IMR-90 (cell line): ENCODE results near the gene CACNA1D. TPM values are rescaled to one million over a fixed set of nuclear protein-coding genes. Genes with fewer than 3 reads are reported as not detected.

Experiments used
- ATAC-seq: fragments of 200-7000 bp; cut with Tn5 transposase; 2 replicates; pipeline ENCODE4 v1.9.1; 2020; ENCODE audit warnings: low read depth, mild to moderate bottlenecking, moderate library complexity
- BruUV-seq: library from RNA; stranded (reverse); fragments of 400-500 nt; replicated peaks from 2 replicates; lab custom pipeline; 2021; lab: Mats Ljungman, UMichigan
- CTCF ChIA-PET: fragments of 300-600 bp; formaldehyde crosslinking; extraction: SDS; loops from one replicate; lab custom pipeline; 2021; ENCODE audit warnings: antibody characterized with exemption; lab: Yijun Ruan, JAX
- POLR2A ChIA-PET: fragments of 300-600 bp; sonication (Branson Sonifier 250); formaldehyde crosslinking; loops from one replicate; lab custom pipeline; 2022; ENCODE audit warnings: antibody characterized with exemption; ENCODE audit not compliant: unreplicated experiment; lab: Charles Lee
- DNase-seq: peaks from one replicate; pipeline ENCODE4 v3.0.0; 2013
- H2AFZ ChIP-seq: replicated peaks from 2 replicates; pipeline ENCODE3; 2013; ENCODE audit warnings: low read length, mild to moderate bottlenecking; ENCODE audit not compliant: poor library complexity
- H2AK5ac ChIP-seq: 2 replicates; pipeline ENCODE4 v1.6.1; 2013; ENCODE audit warnings: low read depth, low read length, inconsistent platforms
- H2AK9ac ChIP-seq: replicated peaks from 2 replicates; pipeline ENCODE3; 2013; ENCODE audit warnings: mild to moderate bottlenecking, low read depth, low read length, moderate library complexity; ENCODE audit not compliant: poor library complexity
- H2BK120ac ChIP-seq: 2 replicates; pipeline ENCODE4 v1.6.1; 2013; ENCODE audit warnings: low read depth, low read length, inconsistent platforms
- H2BK15ac ChIP-seq: 3 replicates; pipeline ENCODE4 v1.6.1; 2013; ENCODE audit warnings: low read depth, low read length, inconsistent platforms
- H2BK20ac ChIP-seq: 2 replicates; pipeline ENCODE4 v1.6.1; 2013; ENCODE audit warnings: low read depth, mild to moderate bottlenecking, inconsistent platforms, low read length, moderate library complexity
- H2BK5ac ChIP-seq: 2 replicates; pipeline ENCODE4 v1.6.1; 2013; ENCODE audit warnings: mild to moderate bottlenecking, low read depth, low read length, inconsistent platforms; ENCODE audit not compliant: poor library complexity, severe bottlenecking
- H3K14ac ChIP-seq: replicated peaks from 2 replicates; pipeline ENCODE4 v1.6.1; 2013; ENCODE audit warnings: low read depth, low read length, inconsistent platforms
- H3K18ac ChIP-seq: 2 replicates; pipeline ENCODE4 v1.6.1; 2013; ENCODE audit warnings: low read depth, low read length, control low read depth
- H3K23ac ChIP-seq: 2 replicates; pipeline ENCODE4 v1.6.1; 2013; ENCODE audit warnings: low read depth, low read length, inconsistent platforms
- H3K27ac ChIP-seq: 2 replicates; pipeline ENCODE4 v1.5.1; 2013; ENCODE audit warnings: mild to moderate bottlenecking, control low read depth, low read length; ENCODE audit not compliant: insufficient read depth
- H3K27me3 ChIP-seq: 2 replicates; pipeline ENCODE4 v1.6.1; 2013; ENCODE audit warnings: low read length; ENCODE audit not compliant: control insufficient read depth, insufficient read depth
- H3K36me3 ChIP-seq: 2 replicates; pipeline ENCODE4 v1.6.1; 2013; ENCODE audit warnings: low read length, mixed read lengths; ENCODE audit not compliant: control insufficient read depth, insufficient read depth
- H3K4ac ChIP-seq: 2 replicates; pipeline ENCODE4 v1.6.1; 2013; ENCODE audit warnings: low read depth, low read length, inconsistent platforms
- H3K4me1 ChIP-seq: 2 replicates; pipeline ENCODE4 v1.6.1; 2013; ENCODE audit warnings: low read length, mixed read lengths; ENCODE audit not compliant: control insufficient read depth, insufficient read depth
- H3K4me2 ChIP-seq: 2 replicates; pipeline ENCODE4 v1.6.1; 2013; ENCODE audit warnings: low read depth, mild to moderate bottlenecking, control low read depth, low read length, moderate library complexity
- H3K4me3 ChIP-seq: 2 replicates; pipeline ENCODE4 v1.5.1; 2013; ENCODE audit warnings: low read depth, mild to moderate bottlenecking, control low read depth, low read length, moderate library complexity; ENCODE audit not compliant: insufficient read depth
- H3K56ac ChIP-seq: 2 replicates; pipeline ENCODE4 v1.6.1; 2013; ENCODE audit warnings: low read length, inconsistent platforms; ENCODE audit not compliant: insufficient read depth; ENCODE audit errors: extremely low read depth
- H3K79me1 ChIP-seq, 2 experiments: 2 replicates each; pipeline ENCODE4 v1.6.1; 2013; ENCODE audit warnings: low read length in 2 of 2, inconsistent platforms in 1 of 2, low read depth in 1 of 2
- H3K9ac ChIP-seq: 2 replicates; pipeline ENCODE4 v1.6.1; 2013; ENCODE audit warnings: low read depth, low read length, control low read depth
- H3K9me1 ChIP-seq: 2 replicates; pipeline ENCODE4 v1.6.1; 2013; ENCODE audit warnings: low read length, inconsistent platforms; ENCODE audit not compliant: insufficient read depth
- H3K9me3 ChIP-seq: 2 replicates; pipeline ENCODE4 v1.6.1; 2013; ENCODE audit warnings: low read length; ENCODE audit not compliant: control insufficient read depth, insufficient read depth
- H4K20me1 ChIP-seq: 2 replicates; pipeline ENCODE4 v1.6.1; 2013; ENCODE audit warnings: low read length, inconsistent platforms; ENCODE audit not compliant: insufficient read depth
- H4K5ac ChIP-seq: 2 replicates; pipeline ENCODE4 v1.6.1; 2013; ENCODE audit warnings: mild to moderate bottlenecking, low read depth, low read length, control low read depth
- H4K8ac ChIP-seq, 2 experiments: 2 replicates each; pipeline ENCODE4 v1.6.1; 2013; ENCODE audit warnings: low read depth in 2 of 2, low read length in 2 of 2, control low read depth in 1 of 2, inconsistent platforms in 1 of 2
- H4K91ac ChIP-seq: 2 replicates; pipeline ENCODE4 v1.6.1; 2013; ENCODE audit warnings: low read depth, low read length, inconsistent platforms; ENCODE audit not compliant: insufficient read depth
- BHLHE40 ChIP-seq: fragments of 150-350 bp; IDR thresholded peaks from 2 replicates; pipeline ENCODE4 v1.6.1; 2016; ENCODE audit warnings: mild to moderate bottlenecking, low read depth, low read length
- CEBPB ChIP-seq: IDR thresholded peaks from 2 replicates; pipeline ENCODE4 v1.6.1; 2012; ENCODE audit warnings: low read depth, low read length, improper control_type of control experiment
- CHD1 ChIP-seq: IDR thresholded peaks from 2 replicates; pipeline ENCODE4 v1.6.1; 2012; ENCODE audit warnings: low read depth, low read length, improper control_type of control experiment
- FOS ChIP-seq: fragments of 150-350 bp; IDR thresholded peaks from 2 replicates; pipeline ENCODE4 v1.6.1; 2016; ENCODE audit warnings: low read depth, low read length
- MAFK ChIP-seq: IDR thresholded peaks from 2 replicates; pipeline ENCODE4 v1.6.1; 2012; ENCODE audit warnings: low read depth, low read length, improper control_type of control experiment
- MAZ ChIP-seq: IDR thresholded peaks from 2 replicates; pipeline ENCODE4 v1.6.1; 2012; ENCODE audit warnings: low read depth, mild to moderate bottlenecking, low read length, improper control_type of control experiment, moderate library complexity, borderline replicate concordance
- MXI1 ChIP-seq: IDR thresholded peaks from 2 replicates; pipeline ENCODE4 v1.6.1; 2012; ENCODE audit warnings: low read depth, mild to moderate bottlenecking, low read length, moderate library complexity, borderline replicate concordance
- NFE2L2 ChIP-seq: fragments of 150-350 bp; IDR thresholded peaks from 2 replicates; pipeline ENCODE4 v1.6.1; 2016; ENCODE audit warnings: low read depth, mild to moderate bottlenecking, low read length
- POLR2A ChIP-seq: IDR thresholded peaks from 2 replicates; pipeline ENCODE4 v1.6.1; 2012; ENCODE audit warnings: mild to moderate bottlenecking, low read depth, low read length
- RAD21 ChIP-seq: IDR thresholded peaks from 2 replicates; pipeline ENCODE4 v1.6.1; 2012; ENCODE audit warnings: low read length, improper control_type of control experiment
- RFX5 ChIP-seq: IDR thresholded peaks from 2 replicates; pipeline ENCODE4 v1.8.0; 2012; ENCODE audit warnings: low read depth, mild to moderate bottlenecking, low read length, moderate library complexity
- SMC3 ChIP-seq: fragments of 150-350 bp; IDR thresholded peaks from 2 replicates; pipeline ENCODE4 v1.6.1; 2016; ENCODE audit warnings: low read depth, mild to moderate bottlenecking, antibody characterized with exemption, low read length, moderate library complexity
- WGBS, 2 experiments: methylation state at CpG; one replicate each; pipeline versions ENCODE4 v1.1.5 to v1.1.7; 2013; ENCODE audit warnings: missing lambda C conversion rate in 2 of 2; ENCODE audit not compliant: insufficient read length in 1 of 2; ENCODE audit errors: extremely low coverage in 2 of 2; 5-methylcytosine and 5-hydroxymethylcytosine counted together
- dilution Hi-C: fragments of 300-500 bp; cut with HindIII; formaldehyde crosslinking; loops from one replicate; pipeline ENCODE4 v1.14.3; 2018; ENCODE audit warnings: low sequenced_read_pairs; ENCODE audit not compliant: unreplicated experiment
- in situ Hi-C: fragments of 300-500 bp; cut with MboI; formaldehyde crosslinking; loops from 3 replicates; pipeline ENCODE4 v1.14.3; 2019; ENCODE audit warnings: low sequenced_read_pairs, inconsistent platforms, mixed read lengths
- intact Hi-C: fragments of 100-400 bp; cut with micrococcal nuclease; formaldehyde crosslinking; loops from 2 replicates; pipeline ENCODE4 v1.10.0; 2022
- polyA plus RNA-seq, 3 experiments: library from polyadenylated mRNA; depleted of rRNA; stranded (reverse); fragments of >200 nt; gene quantifications; 2 replicates each; pipeline ENCODE4 v1.2.3, GENCODE V29; 2012; ENCODE audit warnings: low replicate concordance in 1 of 3
- total RNA-seq: library from RNA; depleted of rRNA; stranded (reverse); fragments of >200 nt; gene quantifications from 2 replicates; pipeline ENCODE4 v1.2.3, GENCODE V29; 2012
- TF ChIP-seq, protein P1 (sequence below): fragments of 150-350 bp; IDR thresholded peaks from 2 replicates; pipeline ENCODE4 v1.6.1; 2017; ENCODE audit warnings: mild to moderate bottlenecking, antibody characterized with exemption, low read length, low read depth
- TF ChIP-seq, protein P2 (sequence below): fragments of 150-350 bp; IDR thresholded peaks from 2 replicates; pipeline ENCODE4 v1.6.1; 2016; ENCODE audit warnings: low read depth, mild to moderate bottlenecking, low read length, moderate library complexity, borderline replicate concordance

The CACNA1D gene
- total and polyA plus RNA-seq, 2 of the 4 experiments (the other 2 are of a cell fraction), result 0.07 TPM; not detected in 1

GRCh38 chr3:53551324-53551723 lies 56.9 kb downstream of the CACNA1D start:
- intact Hi-C loops, result no loop called here
- H3K23ac ChIP-seq, result no peak overlapping the region
- no peaks in the 10 kb centered on the region for H3K9me3 ChIP-seq
- no CpG with 5 or more reads among the region's 7 CpGs for WGBS, 2 experiments
- H3K4ac ChIP-seq, result no peak overlapping the region
- no peak overlapping the region for H2AK9ac ChIP-seq
- H2BK15ac ChIP-seq, result no peak overlapping the region
- H4K20me1 ChIP-seq, result no peaks in the 10 kb centered on the region
- H4K5ac ChIP-seq, result no peak overlapping the region
- H3K4me3 ChIP-seq, result no peak overlapping the region
- in situ Hi-C loops, result no loop called here
- dilution Hi-C loops, result no loop called here
- no peak overlapping the region for H2BK5ac ChIP-seq
- no peak overlapping the region for H3K9ac ChIP-seq
- no peak overlapping the region for H4K91ac ChIP-seq
- no peak overlapping the region for H3K27ac ChIP-seq
- no peak overlapping the region for H3K18ac ChIP-seq
- ATAC-seq (no peak), DNase-seq (no peak)
- TF ChIP-seq SMC3 (no peak), MAZ (no peak), BHLHE40 (no peak), MXI1 (no peak), RAD21 (no peak), NFE2L2 (no peak), MAFK (no peak), RFX5 (no peak), CHD1 (no peak), FOS (no peak), POLR2A (no peak), CEBPB (no peak)
- TF ChIP-seq, protein P1, sequence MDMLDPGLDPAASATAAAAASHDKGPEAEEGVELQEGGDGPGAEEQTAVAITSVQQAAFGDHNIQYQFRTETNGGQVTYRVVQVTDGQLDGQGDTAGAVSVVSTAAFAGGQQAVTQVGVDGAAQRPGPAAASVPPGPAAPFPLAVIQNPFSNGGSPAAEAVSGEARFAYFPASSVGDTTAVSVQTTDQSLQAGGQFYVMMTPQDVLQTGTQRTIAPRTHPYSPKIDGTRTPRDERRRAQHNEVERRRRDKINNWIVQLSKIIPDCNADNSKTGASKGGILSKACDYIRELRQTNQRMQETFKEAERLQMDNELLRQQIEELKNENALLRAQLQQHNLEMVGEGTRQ, result no peak
- TF ChIP-seq, protein P2, sequence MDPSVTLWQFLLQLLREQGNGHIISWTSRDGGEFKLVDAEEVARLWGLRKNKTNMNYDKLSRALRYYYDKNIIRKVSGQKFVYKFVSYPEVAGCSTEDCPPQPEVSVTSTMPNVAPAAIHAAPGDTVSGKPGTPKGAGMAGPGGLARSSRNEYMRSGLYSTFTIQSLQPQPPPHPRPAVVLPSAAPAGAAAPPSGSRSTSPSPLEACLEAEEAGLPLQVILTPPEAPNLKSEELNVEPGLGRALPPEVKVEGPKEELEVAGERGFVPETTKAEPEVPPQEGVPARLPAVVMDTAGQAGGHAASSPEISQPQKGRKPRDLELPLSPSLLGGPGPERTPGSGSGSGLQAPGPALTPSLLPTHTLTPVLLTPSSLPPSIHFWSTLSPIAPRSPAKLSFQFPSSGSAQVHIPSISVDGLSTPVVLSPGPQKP, result no peak
- no peak overlapping the region for H2BK120ac ChIP-seq
- no peak overlapping the region for H2AK5ac ChIP-seq
- ChIA-PET CTCF (no interaction called here), POLR2A (no interaction called here)
- H4K8ac ChIP-seq, result no peak overlapping the region
- H3K79me1 ChIP-seq, result no peaks in the 10 kb centered on the region
- H3K9me1 ChIP-seq, result no peaks in the 10 kb centered on the region
- no peak overlapping the region for H3K56ac ChIP-seq
- H3K36me3 ChIP-seq, result no peaks in the 10 kb centered on the region
- H3K14ac ChIP-seq, result no peak overlapping the region
- no peak overlapping the region for H2AFZ ChIP-seq
- H3K4me2 ChIP-seq, result no peak overlapping the region
- no TSS peak for BruUV-seq
- no peak overlapping the region for H2BK20ac ChIP-seq
- H3K4me1 ChIP-seq, result no peaks in the 10 kb centered on the region
- H3K27me3 ChIP-seq, result 0 out of 2 replicates have a peak, but pooled peaks cover 2% of the 10 kb centered on the region
